ENCODE measurements around the gene CHAC1.

CHAC1 gene, protein sequence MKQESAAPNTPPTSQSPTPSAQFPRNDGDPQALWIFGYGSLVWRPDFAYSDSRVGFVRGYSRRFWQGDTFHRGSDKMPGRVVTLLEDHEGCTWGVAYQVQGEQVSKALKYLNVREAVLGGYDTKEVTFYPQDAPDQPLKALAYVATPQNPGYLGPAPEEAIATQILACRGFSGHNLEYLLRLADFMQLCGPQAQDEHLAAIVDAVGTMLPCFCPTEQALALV

GRCh38 chr15:40952901-40953712 is at the start of gene CHAC1:
CHAC1 (plus strand) TSS chr15:40953471; CDS start chr15:40953584, 113 bp downstream.
- DNase-seq = peak; percentile 98

GRCh38 chr15:40904552-40905201 is 48.6 kb upstream of the CHAC1 start:
- no peak for DNase-seq

DNA sequence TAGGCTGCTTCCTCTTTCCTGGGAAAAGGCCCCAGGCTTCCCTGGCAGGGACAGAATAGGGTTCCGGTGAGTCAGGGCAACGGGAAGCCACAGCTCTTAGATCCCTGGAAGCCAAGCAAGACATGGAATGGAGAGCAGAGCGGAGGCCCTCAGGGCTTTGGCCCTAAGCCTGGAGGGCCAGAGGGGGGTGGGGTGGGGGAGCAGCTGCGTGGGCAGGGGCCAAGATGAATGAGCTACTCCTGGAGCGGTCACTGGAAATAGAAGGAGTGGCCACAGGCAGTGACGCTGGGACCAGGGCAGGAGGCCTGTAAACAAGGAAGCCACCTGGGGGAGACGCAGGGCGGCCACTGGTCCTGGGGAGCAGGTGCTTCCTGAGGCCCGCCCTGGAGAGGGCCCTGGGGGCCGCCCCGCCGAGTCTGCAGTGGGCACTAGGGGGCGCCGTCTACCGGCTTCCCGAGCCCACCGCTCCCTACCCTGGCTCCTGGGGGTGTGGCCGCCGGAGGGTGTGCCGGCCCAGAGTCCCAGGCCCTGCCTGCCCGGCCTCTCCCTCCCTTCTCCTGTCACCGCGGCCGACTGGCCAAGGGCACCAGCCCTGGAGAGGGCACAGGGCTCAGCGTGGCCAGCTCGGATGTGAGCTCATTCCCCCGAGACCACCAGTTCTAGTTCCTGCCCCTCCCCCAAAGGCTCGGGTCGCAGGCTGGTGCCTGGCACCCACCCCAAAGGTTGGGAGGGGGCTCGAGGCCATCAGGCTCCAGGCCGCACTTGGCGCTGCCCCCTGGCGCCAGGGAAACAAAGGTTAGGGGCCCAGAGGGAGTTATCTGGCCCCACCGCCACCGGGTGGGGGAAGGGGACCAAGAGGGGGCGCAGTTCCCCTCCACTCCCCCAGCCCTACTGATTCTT is 46.9 kb upstream of the CHAC1 start:
- peak; percentile 92 for DNase-seq

DNA sequence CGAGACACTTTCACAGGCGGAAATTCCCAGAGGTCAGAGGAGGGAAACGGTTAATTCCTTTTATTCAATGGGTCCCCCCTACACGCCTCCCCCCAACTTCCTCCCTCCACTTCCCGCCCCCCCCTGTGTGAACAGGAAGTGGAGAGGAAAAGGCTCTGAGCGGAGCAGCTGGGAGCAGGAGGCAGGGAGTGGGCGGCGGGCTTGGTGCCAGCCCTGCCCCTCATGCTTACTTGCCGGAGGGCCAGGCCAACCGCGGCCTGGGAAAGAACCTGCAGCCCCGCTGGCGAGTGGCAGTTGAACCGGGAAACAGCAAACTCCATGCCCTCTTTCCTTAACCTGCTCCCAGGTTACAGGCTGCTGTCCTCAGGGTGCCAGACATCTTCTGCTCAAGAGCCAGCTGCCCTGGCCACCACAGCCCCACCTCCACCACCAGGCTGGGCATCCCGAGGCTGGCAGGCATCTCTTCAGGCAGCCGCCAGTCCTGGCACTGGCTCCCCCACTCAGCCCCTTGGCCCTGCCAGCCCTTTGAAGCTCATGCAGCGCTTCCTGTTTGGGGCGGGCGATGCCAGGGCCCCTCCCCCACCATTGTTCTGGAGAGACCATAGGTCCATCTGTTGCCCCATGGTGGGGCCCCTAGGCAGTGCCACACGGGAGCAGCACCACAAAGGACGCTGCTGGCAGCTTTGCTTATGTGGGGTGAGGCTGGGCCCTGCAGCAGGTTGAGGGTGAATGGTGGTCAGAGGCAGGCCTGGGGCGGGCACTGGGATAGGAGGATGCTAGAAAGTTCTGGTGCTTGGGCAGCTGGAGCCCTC is 46.1 kb upstream of the CHAC1 start:
- DNase-seq = no peak

DNA sequence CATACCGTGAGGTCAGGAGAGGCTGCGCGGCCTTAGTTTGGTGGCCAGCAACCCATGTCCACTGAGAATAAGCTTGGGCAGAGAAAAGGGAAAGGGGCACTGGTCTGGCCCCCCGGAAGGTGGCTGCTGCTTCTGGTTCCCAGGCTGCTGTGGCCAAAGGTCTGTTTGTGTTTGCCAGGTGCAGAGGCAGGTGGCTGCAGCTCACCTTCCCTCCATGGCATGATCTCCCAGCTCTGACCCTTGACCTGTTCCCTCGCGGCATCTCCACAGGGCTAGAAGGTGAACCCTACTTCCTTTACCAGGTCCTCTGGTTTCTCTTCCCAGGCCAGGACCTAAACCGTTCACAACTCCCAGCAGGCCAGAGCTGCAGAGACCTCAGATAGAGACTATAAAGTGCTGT is 45.2 kb upstream of the CHAC1 start:
- DNase-seq = no peak

DNA sequence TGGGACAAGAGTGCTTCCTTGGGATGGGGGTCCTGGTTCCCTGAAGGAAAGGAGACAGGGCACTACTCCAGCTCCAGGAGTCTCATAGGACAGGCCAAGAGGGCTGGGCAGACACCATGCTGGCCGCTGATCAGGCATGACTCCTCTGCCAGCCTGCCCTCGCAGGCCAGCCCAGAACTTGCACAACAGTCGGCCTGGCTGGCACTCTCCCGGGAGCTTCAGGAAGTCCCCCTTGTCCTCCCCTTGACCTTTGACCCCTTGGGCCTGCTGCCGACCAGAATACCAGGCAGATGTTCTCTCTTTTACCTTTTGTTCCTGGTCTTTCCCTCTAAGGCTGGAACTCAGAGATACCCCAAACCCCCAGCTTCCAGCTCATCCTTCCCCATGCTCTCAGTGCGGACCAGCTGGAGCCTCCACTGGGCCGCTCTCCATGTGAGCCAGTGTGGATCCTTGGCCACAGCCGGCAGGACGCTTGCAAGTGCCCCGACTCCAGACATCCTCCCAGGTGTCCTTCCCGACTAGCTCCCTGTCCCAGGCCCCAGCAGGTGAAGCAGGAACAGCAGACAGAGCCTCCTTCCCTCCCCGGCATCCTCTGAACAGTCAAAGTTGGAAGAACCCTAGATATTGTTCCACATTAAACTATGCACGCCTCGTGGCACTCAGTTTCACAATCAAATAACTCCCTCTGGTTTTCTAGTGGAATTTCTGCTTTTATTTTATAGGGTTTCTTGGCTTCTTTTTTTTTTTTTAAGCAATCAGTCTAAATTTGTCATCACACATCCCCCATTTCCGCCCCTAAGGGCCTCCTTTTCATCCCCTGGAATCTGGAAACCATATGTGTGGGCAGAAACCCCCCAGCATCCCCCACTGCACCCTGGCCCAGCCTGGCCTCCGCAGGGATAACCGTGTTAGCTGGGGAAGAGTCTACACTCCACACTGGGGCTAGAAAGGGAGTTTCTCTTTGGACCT is 43.3 kb upstream of the CHAC1 start:
- DNase-seq = peak; percentile 84

- no peak for DNase-seq
These were observed 42.1 kb upstream of the CHAC1 start for GRCh38 chr15:40911141-40911540.

GRCh38 chr15:40911693-40912092 is 41.6 kb upstream of the CHAC1 start:
- no peak for DNase-seq

GRCh38 chr15:40912478-40912877 is 40.8 kb upstream of the CHAC1 start:
- no peak for DNase-seq

- no peak for DNase-seq
These were observed 39.3 kb upstream of the CHAC1 start for GRCh38 chr15:40914013-40914412.

DNA sequence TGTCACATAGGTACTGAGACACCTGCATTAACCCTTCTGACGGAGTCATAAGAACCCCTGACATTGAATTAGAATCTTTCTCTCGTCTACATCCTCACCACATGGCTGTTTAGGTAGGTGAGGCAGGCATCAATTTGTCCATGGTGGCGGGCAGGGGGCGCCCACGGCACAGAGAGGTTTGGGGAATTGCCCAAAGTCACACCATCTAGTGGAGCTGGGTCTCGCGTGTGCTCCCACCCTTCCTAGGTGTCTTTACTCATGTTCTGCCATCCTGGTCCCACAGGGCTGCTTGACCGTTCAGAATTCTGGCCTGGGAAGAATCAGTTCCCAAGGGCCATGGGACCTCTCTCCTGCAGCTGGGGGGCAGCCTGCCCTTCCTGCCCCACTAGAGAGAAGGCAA is 38.8 kb upstream of the CHAC1 start:
- no peak for DNase-seq

DNA sequence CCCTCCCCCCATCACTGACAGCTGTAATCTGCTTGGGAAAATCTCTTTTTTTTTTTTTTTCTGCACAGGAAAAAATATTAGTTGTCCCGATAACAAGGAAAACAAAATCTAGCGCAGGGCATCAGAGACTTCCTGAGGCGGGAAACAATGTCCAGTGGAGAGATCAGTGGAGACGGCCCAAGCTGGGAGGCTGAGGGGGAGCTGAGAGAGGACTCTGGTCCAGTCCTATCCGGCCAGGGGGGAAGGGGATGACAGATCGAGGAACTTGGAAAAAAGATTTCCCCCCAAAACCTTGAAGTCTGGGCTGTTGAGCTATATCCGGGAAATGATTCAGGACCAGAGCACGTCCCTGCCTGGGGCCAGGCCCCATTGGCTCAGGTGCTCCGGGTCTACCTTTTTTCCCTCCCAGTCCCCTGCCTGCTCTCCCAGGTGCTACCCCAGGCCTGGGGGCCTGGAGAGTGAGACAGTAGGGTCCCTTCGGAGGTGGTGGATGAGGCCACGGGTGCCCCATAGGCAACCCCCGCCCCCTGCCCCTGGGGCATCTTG is 38.1 kb upstream of the CHAC1 start:
- DNase-seq = no peak

DNA sequence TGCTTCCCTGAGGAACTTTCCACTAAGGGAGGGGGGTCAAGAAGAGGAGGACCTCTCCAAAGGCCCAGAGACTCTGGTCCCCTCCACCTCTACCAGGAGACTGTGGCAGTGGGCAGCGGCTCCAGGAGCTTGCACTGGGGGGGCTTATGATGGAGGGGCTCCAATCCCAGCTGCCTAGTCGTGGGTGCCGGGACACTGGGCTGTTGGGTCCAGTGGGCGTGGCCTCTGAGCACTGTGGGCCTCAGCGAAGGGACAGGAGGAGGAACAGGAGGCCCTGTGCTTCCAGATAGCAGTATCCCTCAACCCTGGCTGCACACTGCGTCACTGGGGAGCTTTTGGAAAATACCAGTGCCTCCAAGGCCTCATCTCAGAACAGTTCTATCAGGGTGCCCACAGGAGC is 37.6 kb upstream of the CHAC1 start:
- no peak for DNase-seq

- DNase-seq = no peak
These were observed 35.7 kb upstream of the CHAC1 start for GRCh38 chr15:40917585-40917984.

DNA sequence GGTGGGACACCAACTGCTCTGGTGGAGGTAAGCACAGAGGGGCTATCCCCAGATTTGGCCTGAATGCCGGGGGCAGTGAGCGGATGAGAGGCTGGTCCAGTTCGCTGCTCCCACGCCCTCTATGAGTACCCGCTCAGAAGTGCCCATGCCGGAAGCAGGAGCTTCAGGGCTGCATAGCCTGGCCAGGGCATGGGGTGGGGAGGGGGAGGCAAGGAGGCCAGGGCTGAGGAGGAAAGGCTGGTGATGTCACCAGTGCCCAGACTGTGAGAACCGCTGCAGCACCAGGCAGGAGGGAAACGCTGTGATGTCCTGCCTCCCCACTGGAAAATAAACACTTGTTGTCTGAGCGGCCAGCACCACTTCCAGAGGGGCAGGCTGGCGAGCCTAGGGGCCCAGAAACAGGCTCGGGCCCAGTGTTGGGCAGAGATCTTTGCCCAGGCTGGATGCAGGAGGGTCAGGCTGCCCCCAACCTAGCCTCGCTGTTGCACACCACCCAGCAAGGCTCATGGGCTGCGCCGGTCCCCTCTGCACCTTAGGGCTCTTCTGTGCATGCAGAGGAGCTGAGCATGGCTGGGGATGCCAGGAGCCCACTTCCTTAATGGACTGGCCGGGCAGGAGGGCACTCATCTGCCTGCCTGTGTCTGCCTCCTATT is 35.0 kb upstream of the CHAC1 start:
- no peak for DNase-seq

DNA sequence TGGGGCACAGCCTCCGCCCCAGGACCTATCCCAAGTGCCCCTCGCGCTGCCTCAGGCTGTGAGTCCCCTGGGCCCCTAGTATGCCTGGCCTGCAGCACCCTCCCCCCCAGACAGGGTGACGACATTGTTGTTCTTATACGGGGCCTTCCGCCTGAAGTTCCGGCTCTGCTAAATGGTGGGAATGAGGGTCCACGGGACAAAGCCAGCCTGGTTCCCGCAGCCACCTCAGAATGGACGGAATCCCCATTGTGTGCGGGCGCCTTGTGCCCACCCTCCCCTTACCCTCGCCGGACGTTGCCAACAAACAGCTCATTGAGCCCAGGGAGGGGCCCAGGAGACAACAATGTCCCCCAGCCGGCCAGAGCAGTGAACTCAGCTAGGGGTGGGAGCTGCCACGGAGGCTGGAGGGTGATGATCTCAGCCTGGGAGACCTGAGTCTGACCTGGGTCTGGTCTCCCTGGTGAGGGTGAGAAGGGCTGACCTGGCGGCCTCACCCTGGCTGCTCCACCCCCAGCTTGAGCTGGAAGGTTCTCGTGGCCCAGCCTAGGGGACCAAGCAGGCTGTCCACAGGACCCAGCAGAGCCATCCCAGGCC is 34.4 kb upstream of the CHAC1 start:
- DNase-seq = no peak

- no peak for DNase-seq
These were observed 31.2 kb upstream of the CHAC1 start for GRCh38 chr15:40921949-40922607.

DNA sequence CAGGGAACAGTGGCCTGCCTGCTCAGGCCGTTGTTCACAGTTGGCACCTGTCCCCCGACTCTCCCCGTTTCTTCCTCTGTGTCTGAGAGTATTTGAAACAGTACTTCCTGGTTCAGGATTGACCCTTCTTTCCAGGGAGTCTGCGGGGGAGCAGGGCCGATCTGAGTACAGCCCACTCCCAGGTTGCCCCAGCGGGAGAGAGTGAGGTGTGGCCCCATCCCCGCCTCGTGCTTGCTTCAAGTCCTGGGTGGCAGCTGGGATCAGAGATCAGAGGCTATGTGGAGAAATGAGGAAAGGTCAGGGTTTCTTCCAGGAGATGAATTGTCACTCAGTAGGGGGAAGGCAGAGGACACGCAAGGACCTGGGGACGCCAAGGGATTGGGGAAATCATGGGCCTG is 30.7 kb upstream of the CHAC1 start:
- DNase-seq = no peak

DNA sequence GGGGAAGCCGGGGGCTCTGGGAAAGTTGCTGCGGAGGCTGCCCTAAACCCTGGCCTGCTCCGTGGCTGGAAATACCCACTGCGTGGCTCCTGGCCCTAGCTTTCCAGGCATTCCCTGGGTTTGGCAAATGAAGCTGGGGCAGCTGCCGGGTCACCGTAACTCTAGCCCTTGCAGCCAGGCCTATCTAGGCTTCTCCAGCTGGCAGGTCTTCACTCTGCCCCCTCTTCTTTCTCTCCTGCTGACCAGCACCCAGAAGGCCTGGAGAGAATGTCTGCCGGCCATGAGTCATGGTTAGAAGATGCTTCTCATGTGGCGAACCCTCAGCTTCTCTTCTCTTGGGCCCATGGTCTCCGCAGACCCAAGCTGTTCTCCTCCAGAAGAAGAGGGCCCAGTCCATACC is 29.7 kb upstream of the CHAC1 start:
- DNase-seq = no peak

Data from fibroblast of upper back skin (primary cell).